WTC11 (cell line): Measurements from ENCODE around the gene GMPR2. TPM values are rescaled to one million over a fixed set of nuclear protein-coding genes. Genes with fewer than 3 reads are reported as not detected.

Experiments
- ATAC-seq: fragments of 200-7000 bp; cut with Tn5 transposase; 2 replicates; pipeline ENCODE4 v1.10.0; 2021; ENCODE audit warnings: mild to moderate bottlenecking, moderate library complexity
- CTCF ChIA-PET: fragments of 300-600 bp; sonication (Branson Sonifier 250); formaldehyde crosslinking; loops from one replicate; lab custom pipeline; 2021; ENCODE audit warnings: antibody characterized with exemption; lab: Charles Lee
- POLR2A ChIA-PET: fragments of 350-600 bp; sonication (Branson Sonifier 250); formaldehyde crosslinking; loops from one replicate; lab custom pipeline; 2021; ENCODE audit warnings: antibody characterized with exemption; lab: Charles Lee
- DNase-seq: peaks from one replicate; pipeline ENCODE4 v3.0.0; 2021; ENCODE audit warnings: low spot score
- H3K27ac Mint-ChIP-seq: 2 replicates; pipeline ENCODE4 v1.8.0; 2021; ENCODE audit warnings: mixed read lengths
- H3K27me3 Mint-ChIP-seq: 2 replicates; pipeline ENCODE4 v1.8.0; 2021; ENCODE audit warnings: low read depth, mild to moderate bottlenecking, moderate library complexity, mixed read lengths
- H3K36me3 Mint-ChIP-seq: 2 replicates; pipeline ENCODE4 v1.8.0; 2021; ENCODE audit warnings: mixed read lengths
- H3K4me1 Mint-ChIP-seq: 2 replicates; pipeline ENCODE4 v1.8.0; 2022; ENCODE audit warnings: mixed read lengths
- H3K4me3 Mint-ChIP-seq: 2 replicates; pipeline ENCODE4 v1.8.0; 2021; ENCODE audit warnings: mild to moderate bottlenecking, moderate library complexity, mixed read lengths
- H3K9me3 Mint-ChIP-seq: 2 replicates; pipeline ENCODE4 v1.8.0; 2021; ENCODE audit warnings: mixed read lengths
- ARID4B ChIP-seq: sonication (generic); formaldehyde crosslinking; IDR thresholded peaks from 2 replicates; pipeline ENCODE4 v1.8.0; 2023; ENCODE audit warnings: missing genetic modification reagents, mild to moderate bottlenecking, borderline replicate concordance
- ETV6 ChIP-seq: sonication (generic); formaldehyde crosslinking; IDR thresholded peaks from 2 replicates; pipeline ENCODE4 v1.8.1; 2022; ENCODE audit warnings: mild to moderate bottlenecking, missing genetic modification reagents
- GABPB1 ChIP-seq: sonication (generic); formaldehyde crosslinking; IDR thresholded peaks from 2 replicates; pipeline ENCODE4 v1.8.1; 2023; ENCODE audit warnings: mild to moderate bottlenecking, missing genetic modification reagents
- GRHL2 ChIP-seq: fragments of 250-450 bp; sonication (Bioruptor Pico); IDR thresholded peaks from 2 replicates; pipeline ENCODE4 v1.8.0; 2022; ENCODE audit warnings: mild to moderate bottlenecking, moderate library complexity; ENCODE audit not compliant: insufficient replicate concordance, severe bottlenecking
- HMGA2 ChIP-seq: fragments of 250-450 bp; sonication (Bioruptor Pico); IDR thresholded peaks from 2 replicates; pipeline ENCODE4 v1.4.0; 2021; ENCODE audit warnings: mild to moderate bottlenecking, moderate library complexity
- IRF1 ChIP-seq: sonication (generic); formaldehyde crosslinking; IDR thresholded peaks from 2 replicates; pipeline ENCODE4 v1.8.0; 2023; ENCODE audit warnings: missing genetic modification reagents
- IRF2 ChIP-seq: sonication (generic); formaldehyde crosslinking; IDR thresholded peaks from 2 replicates; pipeline ENCODE4 v1.8.0; 2022; ENCODE audit warnings: low read depth, missing genetic modification reagents, borderline replicate concordance
- MAX ChIP-seq: sonication (generic); formaldehyde crosslinking; IDR thresholded peaks from 2 replicates; pipeline ENCODE4 v1.8.0; 2022; ENCODE audit warnings: mild to moderate bottlenecking, missing genetic modification reagents
- MXD4 ChIP-seq: fragments of 250-450 bp; sonication (Bioruptor Pico); IDR thresholded peaks from 2 replicates; pipeline ENCODE4 v1.8.0; 2021; ENCODE audit warnings: mild to moderate bottlenecking, moderate library complexity, borderline replicate concordance
- MYBL2 ChIP-seq: sonication (generic); formaldehyde crosslinking; IDR thresholded peaks from 2 replicates; pipeline ENCODE4 v1.8.1; 2023; ENCODE audit warnings: mild to moderate bottlenecking, moderate library complexity, missing genetic modification reagents
- OVOL2 ChIP-seq: fragments of 250-450 bp; sonication (Bioruptor Pico); IDR thresholded peaks from 2 replicates; pipeline ENCODE4 v1.9.0; 2021; ENCODE audit warnings: mild to moderate bottlenecking, borderline replicate concordance
- SP1 ChIP-seq: sonication (generic); formaldehyde crosslinking; conservative IDR thresholded peaks from 2 replicates; pipeline ENCODE4 v1.8.1; 2022; ENCODE audit warnings: missing genetic modification reagents
- TEAD1 ChIP-seq: sonication (generic); formaldehyde crosslinking; IDR thresholded peaks from 2 replicates; pipeline ENCODE4 v1.8.0; 2022; ENCODE audit warnings: mild to moderate bottlenecking, missing genetic modification reagents
- TP53 ChIP-seq: sonication (generic); formaldehyde crosslinking; IDR thresholded peaks from 2 replicates; pipeline ENCODE4 v1.8.1; 2023; ENCODE audit warnings: mild to moderate bottlenecking, missing genetic modification reagents
- USF1 ChIP-seq: sonication (generic); formaldehyde crosslinking; IDR thresholded peaks from 2 replicates; pipeline ENCODE4 v1.8.0; 2022; ENCODE audit warnings: mild to moderate bottlenecking, missing genetic modification reagents
- ZBTB21 ChIP-seq: sonication (generic); formaldehyde crosslinking; IDR thresholded peaks from 2 replicates; pipeline ENCODE4 v1.8.1; 2023; ENCODE audit warnings: mild to moderate bottlenecking, missing genetic modification reagents, borderline replicate concordance
- ZNF138 ChIP-seq: sonication (generic); formaldehyde crosslinking; conservative IDR thresholded peaks from 2 replicates; pipeline ENCODE4 v1.8.1; 2022; ENCODE audit warnings: mild to moderate bottlenecking, moderate library complexity, missing genetic modification reagents
- ZNF532 ChIP-seq: fragments of 250-450 bp; sonication (Bioruptor Pico); IDR thresholded peaks from 2 replicates; pipeline ENCODE4 v1.9.0; 2021; ENCODE audit warnings: mild to moderate bottlenecking, borderline replicate concordance
- total RNA-seq: library from RNA; stranded (reverse); gene quantifications from 3 replicates; pipeline ENCODE4 v1.2.3, GENCODE V29; 2021
- TF ChIP-seq, protein P1 (sequence below): fragments of 250-450 bp; sonication (Bioruptor Pico); IDR thresholded peaks from 2 replicates; pipeline ENCODE4 v1.9.0; 2021; ENCODE audit warnings: mild to moderate bottlenecking
- TF ChIP-seq, protein P2 (sequence below): sonication (generic); formaldehyde crosslinking; IDR thresholded peaks from 2 replicates; pipeline ENCODE4 v1.8.1; 2023; ENCODE audit warnings: mild to moderate bottlenecking, missing genetic modification reagents, moderate library complexity

The GMPR2 gene
- total RNA-seq, 1 experiment from 2014 or later: 82.3 TPM

DNA sequence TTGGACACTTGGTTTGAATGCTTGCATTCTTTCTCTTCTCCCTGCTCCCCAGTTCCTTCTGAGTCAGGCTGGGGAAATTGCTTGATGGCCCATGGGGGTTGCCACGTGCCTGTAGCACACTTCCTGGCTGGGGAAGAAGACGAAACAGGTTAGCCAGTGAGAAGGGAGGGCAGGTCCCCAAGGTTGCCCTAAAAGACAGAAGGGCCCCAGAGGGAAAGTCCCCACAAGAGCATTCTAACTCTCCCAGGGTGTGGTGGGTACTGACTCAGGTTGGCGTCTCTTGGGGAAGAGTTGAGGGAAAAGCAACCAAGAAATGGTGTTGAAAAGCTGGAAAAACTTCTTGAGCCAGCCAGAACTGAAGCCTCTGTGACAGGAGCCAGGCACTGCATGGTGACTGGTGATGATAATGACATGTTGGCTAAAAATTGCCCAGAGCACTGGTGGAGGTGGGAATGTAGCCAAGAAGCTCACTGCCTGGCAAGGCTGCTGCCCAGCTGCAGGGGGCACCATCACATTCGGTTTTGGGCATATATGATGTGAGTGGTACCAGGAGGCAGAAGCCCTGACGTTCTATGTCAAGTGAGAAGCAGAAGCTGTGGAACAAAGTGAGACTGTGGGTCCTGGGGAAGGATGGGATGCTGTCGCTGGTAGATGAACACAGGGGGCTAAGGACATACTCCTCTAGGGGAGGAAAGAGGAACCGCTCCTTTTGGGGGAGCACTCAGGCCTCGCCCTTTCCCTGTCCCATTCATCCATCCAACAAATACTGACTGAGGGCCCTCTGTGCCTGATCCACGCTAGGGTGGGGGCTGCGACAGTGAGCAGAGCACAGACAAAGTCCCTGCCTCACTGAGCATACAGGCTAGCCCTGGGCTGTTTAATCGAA, 46.8 kb downstream of the GMPR2 start:
- ChIA-PET POLR2A (interaction anchor here (1.1 kb wide), 1 partner anchor 9 kb away, joined by 3 read pairs; no protein-coding TSS in a partner anchor), CTCF (interaction anchor here (1.1 to 3.2 kb wide), 4 partner anchors 8 to 36 kb away, joined by 5 to 16 read pairs (median 12); partner anchors contain the start of genes CIDEB, RABGGTA and TINF2)
- TF ChIP-seq MXD4 (CRISPR knock-in tag): no peak
- no peak for TF ChIP-seq ZNF532
- TF ChIP-seq, protein P1, sequence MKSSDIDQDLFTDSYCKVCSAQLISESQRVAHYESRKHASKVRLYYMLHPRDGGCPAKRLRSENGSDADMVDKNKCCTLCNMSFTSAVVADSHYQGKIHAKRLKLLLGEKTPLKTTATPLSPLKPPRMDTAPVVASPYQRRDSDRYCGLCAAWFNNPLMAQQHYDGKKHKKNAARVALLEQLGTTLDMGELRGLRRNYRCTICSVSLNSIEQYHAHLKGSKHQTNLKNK (CRISPR knock-in tag): no peak
- TF ChIP-seq SP1 (CRISPR knock-in tag): no peak
- no peak for TF ChIP-seq MYBL2 (CRISPR knock-in tag)
- TF ChIP-seq, protein P2, sequence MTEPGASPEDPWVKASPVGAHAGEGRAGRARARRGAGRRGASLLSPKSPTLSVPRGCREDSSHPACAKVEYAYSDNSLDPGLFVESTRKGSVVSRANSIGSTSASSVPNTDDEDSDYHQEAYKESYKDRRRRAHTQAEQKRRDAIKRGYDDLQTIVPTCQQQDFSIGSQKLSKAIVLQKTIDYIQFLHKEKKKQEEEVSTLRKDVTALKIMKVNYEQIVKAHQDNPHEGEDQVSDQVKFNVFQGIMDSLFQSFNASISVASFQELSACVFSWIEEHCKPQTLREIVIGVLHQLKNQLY: no peak
- no peak for TF ChIP-seq ZNF138 (CRISPR knock-in tag)
- no peak for TF ChIP-seq MAX (CRISPR knock-in tag)
- TF ChIP-seq TP53 (CRISPR knock-in tag): no peak
- no peak for TF ChIP-seq ETV6 (CRISPR knock-in tag)
- DNase-seq: no peak
- H3K4me1 Mint-ChIP-seq: no peaks in the 10 kb centered on the region
- no peaks in the 10 kb centered on the region for H3K27me3 Mint-ChIP-seq
- ATAC-seq: no peak
- no peaks in the 10 kb centered on the region for H3K9me3 Mint-ChIP-seq
- H3K36me3 Mint-ChIP-seq: no peaks in the 10 kb centered on the region
- no peak overlapping the region for H3K4me3 Mint-ChIP-seq
- H3K27ac Mint-ChIP-seq: no peak overlapping the region

- H3K27ac Mint-ChIP-seq: no peak overlapping the region
- DNase-seq (no peak), ATAC-seq (no peak)
- POLR2A ChIA-PET: no interaction called here
- H3K27me3 Mint-ChIP-seq: no peaks in the 10 kb centered on the region
- CTCF ChIA-PET: interaction anchor here (0.7 to 3.2 kb wide), 5 partner anchors 9 to 38 kb away, joined by 3 to 16 read pairs (median 9); partner anchors contain the start of genes CIDEB, RABGGTA and TINF2
- H3K4me1 Mint-ChIP-seq: no peaks in the 10 kb centered on the region
- H3K36me3 Mint-ChIP-seq: no peaks in the 10 kb centered on the region
- no peak overlapping the region for H3K4me3 Mint-ChIP-seq
- H3K9me3 Mint-ChIP-seq: no peaks in the 10 kb centered on the region
- TF ChIP-seq GABPB1: no peak
- no peak for TF ChIP-seq ARID4B
- TF ChIP-seq HMGA2 (CRISPR knock-in tag): no peak
- no peak for TF ChIP-seq OVOL2 (CRISPR knock-in tag)
- no peak for TF ChIP-seq USF1 (CRISPR knock-in tag)
- TF ChIP-seq TEAD1 (CRISPR knock-in tag): no peak
- no peak for TF ChIP-seq MYBL2 (CRISPR knock-in tag)
- no peak for TF ChIP-seq IRF2 (CRISPR knock-in tag)
- no peak for TF ChIP-seq IRF1 (CRISPR knock-in tag)
- no peak for TF ChIP-seq ZBTB21 (CRISPR knock-in tag)
- TF ChIP-seq GRHL2: no peak
Observed at GRCh38 chr14:24280797-24281460, 48.2 kb downstream of the GMPR2 start.
